Activated naive CD4-positive, alpha-beta T cell treated with anti-CD3 and anti-CD28 coated beads, Interleukin-2, amount 50 U/mL, for 24 hours (primary cell): ENCODE results near the gene PKDCC.
"Not testable (repeated sequence)": the region's sequence is repeated elsewhere in the genome, so short reads cannot be mapped to it uniquely, and the experiment has no call there.

ENCODE experiments used
- H3K27ac Mint-ChIP-seq: one replicate; pipeline ENCODE4 v1.8.0; 2021; ENCODE audit warnings: mild to moderate bottlenecking, mixed read lengths
- H3K27me3 Mint-ChIP-seq: one replicate; pipeline ENCODE4 v1.8.0; 2021; ENCODE audit warnings: mixed read lengths
- H3K36me3 Mint-ChIP-seq: one replicate; pipeline ENCODE4 v1.8.0; 2021; ENCODE audit warnings: mixed read lengths
- H3K4me1 Mint-ChIP-seq: one replicate; pipeline ENCODE4 v1.8.0; 2021; ENCODE audit warnings: mixed read lengths
- H3K4me3 Mint-ChIP-seq: one replicate; pipeline ENCODE4 v1.8.0; 2021; ENCODE audit warnings: mild to moderate bottlenecking, mixed read lengths
- H3K9me3 Mint-ChIP-seq: one replicate; pipeline ENCODE4 v1.8.0; 2021; ENCODE audit warnings: mixed read lengths

PKDCC gene

DNA sequence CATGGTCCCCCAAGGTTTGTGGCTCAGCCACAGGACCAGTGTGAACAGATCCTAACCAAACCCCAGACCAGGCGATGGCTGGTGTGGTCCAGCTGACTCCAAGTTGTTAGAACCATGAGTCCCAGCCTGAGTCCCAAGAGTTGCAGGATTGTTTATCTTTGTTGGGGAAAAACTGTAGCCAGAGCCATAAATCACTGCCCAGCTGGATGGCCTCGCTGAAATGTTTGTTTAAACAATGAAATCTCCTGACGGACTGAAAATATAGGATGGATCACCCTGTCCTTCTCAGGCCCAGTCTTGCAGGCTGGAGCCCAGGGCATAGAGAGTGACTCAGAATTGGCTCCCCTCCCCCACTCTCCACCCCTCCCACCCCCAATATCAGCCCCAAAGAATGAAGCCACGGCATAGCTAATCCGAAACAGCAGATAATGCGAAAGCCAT lies 36.4 kb downstream of the PKDCC start:
- no peaks in the 10 kb centered on the region for H3K9me3 Mint-ChIP-seq
- H3K36me3 Mint-ChIP-seq = no peaks in the 10 kb centered on the region
- no peaks in the 10 kb centered on the region for H3K27me3 Mint-ChIP-seq
- H3K4me1 Mint-ChIP-seq = peaks cover 9% of the 10 kb centered on the region
- H3K4me3 Mint-ChIP-seq = no peak overlapping the region
- no peak overlapping the region for H3K27ac Mint-ChIP-seq

DNA sequence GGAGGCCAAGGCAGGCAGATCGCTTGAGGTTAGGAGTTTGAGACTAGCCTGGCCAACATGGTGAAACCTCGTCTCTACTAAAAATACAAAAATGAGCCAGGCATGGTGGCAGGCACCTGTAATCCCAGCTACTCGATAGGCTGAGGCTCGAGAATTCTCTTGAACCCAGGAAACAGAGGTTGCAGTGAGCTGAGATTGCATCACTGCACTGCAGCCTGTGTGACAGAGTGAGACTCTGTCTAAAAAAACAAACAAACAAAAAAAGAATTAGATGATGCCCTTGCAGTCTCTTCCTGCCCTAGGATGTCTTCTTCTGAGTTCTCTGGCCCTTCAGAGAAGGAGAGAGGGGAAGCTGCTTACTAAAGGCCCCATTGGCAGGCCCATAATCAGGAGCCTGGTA lies 37.2 kb downstream of the PKDCC start:
- H3K4me1 Mint-ChIP-seq, H3K36me3 Mint-ChIP-seq, H3K27ac Mint-ChIP-seq, H3K27me3 Mint-ChIP-seq, H3K9me3 Mint-ChIP-seq, H3K4me3 Mint-ChIP-seq: not testable (repeated sequence)

DNA sequence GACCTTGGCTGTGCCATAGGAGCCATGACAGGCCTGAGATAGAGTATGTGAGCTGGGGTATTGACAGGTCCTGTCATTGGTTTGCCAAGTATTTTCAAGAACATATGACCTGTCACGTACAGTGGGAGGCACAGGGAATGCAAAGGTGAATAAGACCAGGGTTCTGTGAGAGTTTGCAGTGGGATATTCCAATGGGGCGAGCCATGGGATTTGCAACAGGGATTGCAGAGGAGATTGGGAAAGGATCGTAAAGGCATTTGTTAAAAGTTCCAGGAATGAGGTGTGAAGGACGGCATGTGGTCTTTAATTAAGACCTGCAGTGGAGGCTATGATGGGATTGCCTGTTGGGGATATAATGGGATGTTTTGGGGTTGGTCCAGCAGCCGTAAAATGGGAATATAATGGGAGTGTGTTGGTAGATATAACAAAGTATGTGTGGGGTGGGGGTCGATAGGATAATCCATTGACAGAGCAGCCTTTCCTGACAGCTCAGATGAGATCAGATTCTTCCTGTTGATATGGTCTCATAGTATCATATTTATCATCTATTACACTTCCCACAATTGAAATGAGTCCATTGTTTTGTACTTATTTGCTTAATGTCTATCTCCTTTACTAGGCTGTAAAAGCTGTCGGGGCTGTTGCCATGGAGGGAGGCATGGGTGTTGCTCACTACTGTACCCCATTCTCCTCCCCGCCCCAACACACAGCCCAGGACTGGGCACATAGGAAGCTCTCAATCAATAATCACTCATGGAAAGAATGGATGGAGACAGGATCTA lies 38.1 kb downstream of the PKDCC start:
- Mint-ChIP-seq H3K27ac (no peak overlapping the region), H3K9me3 (no peaks in the 10 kb centered on the region), H3K27me3 (no peaks in the 10 kb centered on the region), H3K4me1 (peaks cover 9% of the 10 kb centered on the region), H3K4me3 (no peak overlapping the region), H3K36me3 (no peaks in the 10 kb centered on the region)

DNA sequence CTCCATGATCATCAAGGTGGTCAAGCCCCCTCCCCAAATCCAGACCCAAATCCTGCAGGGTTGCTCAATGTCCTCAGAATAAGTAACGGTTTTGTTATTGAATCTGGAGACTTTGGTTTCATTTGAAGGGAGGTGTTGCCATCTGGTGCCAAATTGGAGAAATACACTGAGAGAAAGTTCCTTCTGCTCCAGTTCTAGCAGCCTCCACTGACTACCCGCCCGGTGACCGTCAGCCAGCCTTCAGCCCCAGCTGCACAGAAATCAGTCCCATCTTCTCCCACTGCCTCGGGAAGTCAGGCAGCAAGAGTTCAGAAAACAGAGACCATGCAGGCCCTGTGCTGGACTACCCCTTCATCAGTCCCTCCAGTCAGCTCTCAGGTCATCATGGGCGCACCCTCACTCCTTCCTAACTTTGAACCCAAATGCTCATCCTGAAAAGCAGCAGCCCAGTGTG lies 38.7 kb downstream of the PKDCC start:
- Mint-ChIP-seq H3K9me3 (no peaks in the 10 kb centered on the region), H3K27ac (no peak overlapping the region), H3K4me1 (peaks cover 9% of the 10 kb centered on the region), H3K27me3 (no peaks in the 10 kb centered on the region), H3K4me3 (no peak overlapping the region), H3K36me3 (no peaks in the 10 kb centered on the region)

DNA sequence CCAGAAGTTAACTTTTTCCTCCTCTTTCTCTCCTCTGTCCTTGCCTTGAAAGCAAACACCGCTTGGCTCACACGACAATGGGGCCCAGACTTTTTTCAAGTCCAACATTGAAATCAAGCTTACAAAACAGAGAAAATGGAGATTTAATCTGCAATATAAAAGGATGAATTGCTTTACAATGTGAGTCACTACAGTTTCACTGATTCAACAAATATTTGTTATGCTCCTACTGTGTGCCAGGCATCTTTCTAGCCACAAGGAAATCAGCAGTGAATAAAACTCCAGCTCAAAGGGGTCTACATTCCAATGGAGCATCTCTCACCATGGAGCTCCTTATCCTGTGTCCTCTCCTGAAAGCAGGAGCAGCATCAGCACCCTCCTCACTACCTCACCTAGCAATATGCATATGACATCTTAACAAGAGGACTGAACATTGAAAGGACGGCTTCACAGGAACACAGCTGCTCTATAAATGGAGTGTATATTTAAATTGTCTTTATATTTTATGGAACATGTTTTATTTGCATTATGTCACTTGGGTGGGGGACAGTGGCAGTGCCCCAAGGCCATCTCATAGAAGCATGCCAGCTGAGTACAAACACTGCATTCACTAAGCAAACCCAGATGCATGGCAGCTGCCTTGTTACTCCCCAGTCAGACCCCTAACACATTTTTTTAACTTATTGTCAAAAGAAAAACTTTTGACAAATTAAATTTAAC lies 39.5 kb downstream of the PKDCC start:
- H3K9me3 Mint-ChIP-seq = no peaks in the 10 kb centered on the region
- H3K4me3 Mint-ChIP-seq = no peak overlapping the region
- H3K36me3 Mint-ChIP-seq = no peaks in the 10 kb centered on the region
- H3K27ac Mint-ChIP-seq = no peak overlapping the region
- peaks cover 9% of the 10 kb centered on the region for H3K4me1 Mint-ChIP-seq
- H3K27me3 Mint-ChIP-seq = no peaks in the 10 kb centered on the region

DNA sequence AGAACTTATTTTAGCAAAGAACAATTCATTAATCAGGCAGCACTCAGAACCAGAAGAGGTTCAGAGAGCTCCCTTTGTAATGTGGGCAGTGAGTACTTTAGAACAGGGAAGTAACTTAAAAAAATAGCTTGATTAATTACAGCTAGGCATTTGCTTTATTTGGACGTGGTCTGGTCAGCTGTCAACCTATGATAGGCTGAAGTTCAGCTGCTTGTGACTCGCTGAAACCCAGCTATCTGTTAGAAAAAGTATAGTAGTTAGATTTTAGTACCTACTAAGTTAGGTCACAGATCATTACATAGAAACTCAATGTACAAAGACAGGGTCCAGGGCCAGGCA lies 40.0 kb downstream of the PKDCC start:
- Mint-ChIP-seq H3K4me1 (peaks cover 6% of the 10 kb centered on the region), H3K4me3 (no peak overlapping the region), H3K9me3 (no peaks in the 10 kb centered on the region), H3K36me3 (no peaks in the 10 kb centered on the region), H3K27me3 (no peaks in the 10 kb centered on the region), H3K27ac (no peak overlapping the region)

DNA sequence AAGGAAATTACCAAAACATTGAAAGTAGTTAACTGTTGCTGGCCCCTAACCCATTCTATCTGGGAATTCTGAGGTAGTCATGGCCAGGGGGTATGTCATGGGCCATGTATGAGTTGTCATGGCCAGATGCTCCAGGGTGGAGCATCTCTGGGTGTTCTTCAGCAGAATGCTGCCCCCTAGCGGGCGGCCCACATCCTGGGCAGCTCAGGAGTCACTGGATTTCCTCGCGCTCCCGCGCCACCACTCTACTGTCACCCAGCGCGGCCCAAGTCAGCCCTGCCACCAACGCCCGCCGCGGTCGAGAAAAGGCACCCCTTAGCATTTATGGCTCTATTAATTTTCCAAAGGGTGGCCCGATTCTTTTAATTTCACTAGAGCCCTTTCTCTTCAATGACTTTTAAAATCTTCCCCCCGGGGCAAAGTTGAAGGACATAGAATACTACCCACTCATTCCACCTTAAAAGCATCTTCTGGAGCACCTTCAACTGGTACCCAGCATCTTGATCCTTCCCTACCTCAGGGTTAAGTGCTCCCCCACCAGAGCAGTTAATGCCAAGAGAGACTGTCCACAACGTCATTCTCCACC lies 41.6 kb downstream of the PKDCC start:
- H3K27me3 Mint-ChIP-seq = no peaks in the 10 kb centered on the region
- no peak overlapping the region for H3K4me3 Mint-ChIP-seq
- peaks cover 5% of the 10 kb centered on the region for H3K4me1 Mint-ChIP-seq
- H3K27ac Mint-ChIP-seq = no peak overlapping the region
- H3K9me3 Mint-ChIP-seq = no peaks in the 10 kb centered on the region
- H3K36me3 Mint-ChIP-seq = no peaks in the 10 kb centered on the region

DNA sequence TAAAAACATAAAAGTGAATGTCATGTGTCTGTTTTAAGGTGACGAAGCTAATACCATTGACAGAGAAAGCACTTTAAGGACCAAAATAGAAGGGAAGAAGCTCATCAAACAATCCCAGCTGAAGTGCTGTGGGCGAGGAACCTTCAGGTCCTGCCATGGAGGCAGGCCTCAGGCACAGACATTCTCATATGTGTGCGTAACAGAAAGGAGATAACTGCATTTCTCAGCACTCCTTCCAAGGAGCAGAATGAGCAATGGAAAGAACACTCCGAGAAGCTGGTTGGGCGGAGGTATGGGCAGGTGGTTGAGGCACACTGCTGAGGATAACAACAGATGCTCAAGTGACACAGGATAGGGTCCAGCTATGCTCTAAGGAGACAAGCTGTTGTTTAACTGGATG lies 42.4 kb downstream of the PKDCC start:
- Mint-ChIP-seq H3K4me1 (peaks cover 5% of the 10 kb centered on the region), H3K36me3 (no peaks in the 10 kb centered on the region), H3K27me3 (no peaks in the 10 kb centered on the region), H3K9me3 (no peaks in the 10 kb centered on the region), H3K4me3 (no peak overlapping the region), H3K27ac (peak overlapping the region; percentile 12)

DNA sequence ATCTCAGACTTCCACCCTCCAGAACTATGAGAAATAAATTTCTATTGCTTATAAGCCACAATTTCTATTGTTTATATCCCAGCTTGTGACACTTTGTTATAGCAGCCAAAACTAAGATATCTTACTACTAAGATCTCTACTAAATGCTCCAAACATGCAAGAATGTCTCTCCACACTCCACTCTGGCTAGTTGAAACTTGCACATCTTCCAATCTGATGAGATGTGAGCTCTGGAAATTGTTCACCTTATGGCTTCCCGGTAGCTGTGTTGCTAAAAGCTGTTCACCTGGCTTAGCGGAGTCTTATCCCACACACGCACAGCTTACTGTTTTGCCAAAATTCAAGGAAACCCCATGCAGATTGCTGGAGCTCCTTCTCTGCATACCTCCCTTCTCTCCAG lies 43.9 kb downstream of the PKDCC start:
- Mint-ChIP-seq H3K4me1 (peaks cover 6% of the 10 kb centered on the region), H3K4me3 (no peak overlapping the region), H3K36me3 (no peaks in the 10 kb centered on the region), H3K27ac (peak overlapping the region; percentile 72), H3K27me3 (no peaks in the 10 kb centered on the region), H3K9me3 (no peaks in the 10 kb centered on the region)

DNA sequence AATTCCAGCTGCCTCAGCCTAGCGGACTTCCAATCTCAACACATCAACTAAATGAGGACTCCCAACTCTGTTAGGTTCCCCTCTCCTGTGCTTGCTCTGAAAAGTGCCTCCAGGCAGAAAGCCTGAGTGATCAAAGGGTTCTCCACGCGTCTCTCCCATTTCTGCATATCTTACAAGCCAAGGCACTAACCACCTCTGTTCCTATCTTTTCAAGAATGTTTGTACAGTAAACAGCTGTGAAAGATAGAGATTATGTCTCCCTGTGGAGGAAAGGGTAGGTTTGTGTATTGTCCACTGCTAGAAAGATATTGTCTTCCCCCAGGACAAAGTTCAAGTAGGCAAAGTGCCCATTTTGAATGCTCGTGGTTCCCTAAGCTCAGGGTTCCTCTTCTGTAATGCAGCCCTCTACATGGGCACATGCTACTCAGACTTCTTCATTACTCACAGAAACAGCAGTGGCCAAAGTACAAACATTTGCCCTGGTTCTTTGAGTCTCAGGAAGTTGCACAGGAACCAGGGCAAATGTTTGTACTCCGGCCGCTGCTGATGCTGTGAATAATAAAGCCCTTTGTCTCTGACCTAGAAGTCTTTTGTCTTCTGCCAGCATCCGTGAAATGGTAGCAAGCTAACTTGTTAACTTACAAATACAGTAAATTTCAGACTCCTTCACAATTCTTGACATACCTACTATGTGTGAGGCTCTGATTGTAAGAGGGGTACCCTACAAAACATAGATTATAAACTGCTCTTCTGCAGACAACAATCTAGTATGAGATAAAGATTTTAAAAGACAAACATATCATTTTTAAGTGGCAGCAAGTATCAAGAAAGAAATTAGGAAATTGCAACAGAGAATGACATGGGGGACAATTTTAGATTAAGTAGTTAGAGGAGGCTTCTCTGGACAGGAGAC lies 44.5 kb downstream of the PKDCC start:
- H3K4me1 Mint-ChIP-seq = peaks cover 11% of the 10 kb centered on the region
- H3K9me3 Mint-ChIP-seq = no peaks in the 10 kb centered on the region
- H3K27me3 Mint-ChIP-seq = no peaks in the 10 kb centered on the region
- no peaks in the 10 kb centered on the region for H3K36me3 Mint-ChIP-seq
- H3K4me3 Mint-ChIP-seq = no peak overlapping the region
- H3K27ac Mint-ChIP-seq = peak overlapping the region; percentile 72

DNA sequence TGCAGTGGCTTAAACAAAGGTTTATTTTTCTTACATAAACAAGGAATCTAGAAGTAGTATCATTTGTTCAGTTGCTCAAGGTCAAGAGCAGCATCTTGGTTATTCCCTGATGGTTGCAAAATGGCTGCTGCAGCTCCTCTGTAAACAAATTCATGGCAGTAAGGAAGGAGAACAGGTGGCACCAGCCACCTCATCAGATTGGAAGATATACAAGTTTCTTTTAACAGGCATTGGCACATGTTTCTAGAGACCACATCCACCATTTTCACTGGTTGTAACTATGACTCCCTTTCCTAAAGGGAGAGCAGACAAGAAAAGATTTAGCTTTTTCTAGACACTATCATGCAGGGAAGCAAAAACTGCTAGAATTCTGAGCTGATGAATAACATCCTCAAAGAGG lies 46.3 kb downstream of the PKDCC start:
- Mint-ChIP-seq H3K27me3 (no peaks in the 10 kb centered on the region), H3K27ac (no peak overlapping the region), H3K36me3 (no peaks in the 10 kb centered on the region), H3K9me3 (no peaks in the 10 kb centered on the region), H3K4me1 (peaks cover 29% of the 10 kb centered on the region), H3K4me3 (no peak overlapping the region)

DNA sequence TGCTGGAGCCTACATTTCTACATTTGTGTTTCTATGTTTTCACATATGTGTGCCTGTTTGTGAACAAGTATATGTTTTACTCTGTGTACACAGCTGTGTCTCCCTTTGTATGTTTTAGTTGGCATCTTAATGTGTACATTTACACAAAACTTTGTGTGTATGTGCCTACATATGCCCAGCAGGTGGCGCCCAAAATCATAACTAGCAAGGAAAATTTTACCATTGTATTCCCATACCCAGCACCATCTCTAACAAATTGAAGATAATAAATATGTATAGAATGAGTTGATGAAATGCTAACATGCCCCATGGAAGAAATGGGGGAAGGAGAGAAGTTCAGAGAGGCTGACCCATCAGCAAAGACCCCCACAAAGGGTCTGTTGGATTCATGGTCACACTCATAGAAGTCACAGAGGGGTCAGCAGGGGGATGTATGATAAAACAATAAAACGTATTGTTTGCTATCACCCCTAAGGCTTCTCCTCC lies 48.1 kb downstream of the PKDCC start:
- H3K27me3 Mint-ChIP-seq = no peaks in the 10 kb centered on the region
- H3K4me1 Mint-ChIP-seq = peaks cover 46% of the 10 kb centered on the region
- no peak overlapping the region for H3K4me3 Mint-ChIP-seq
- H3K27ac Mint-ChIP-seq = no peak overlapping the region
- H3K9me3 Mint-ChIP-seq = peaks cover 6% of the 10 kb centered on the region
- H3K36me3 Mint-ChIP-seq = peaks cover 4% of the 10 kb centered on the region

DNA sequence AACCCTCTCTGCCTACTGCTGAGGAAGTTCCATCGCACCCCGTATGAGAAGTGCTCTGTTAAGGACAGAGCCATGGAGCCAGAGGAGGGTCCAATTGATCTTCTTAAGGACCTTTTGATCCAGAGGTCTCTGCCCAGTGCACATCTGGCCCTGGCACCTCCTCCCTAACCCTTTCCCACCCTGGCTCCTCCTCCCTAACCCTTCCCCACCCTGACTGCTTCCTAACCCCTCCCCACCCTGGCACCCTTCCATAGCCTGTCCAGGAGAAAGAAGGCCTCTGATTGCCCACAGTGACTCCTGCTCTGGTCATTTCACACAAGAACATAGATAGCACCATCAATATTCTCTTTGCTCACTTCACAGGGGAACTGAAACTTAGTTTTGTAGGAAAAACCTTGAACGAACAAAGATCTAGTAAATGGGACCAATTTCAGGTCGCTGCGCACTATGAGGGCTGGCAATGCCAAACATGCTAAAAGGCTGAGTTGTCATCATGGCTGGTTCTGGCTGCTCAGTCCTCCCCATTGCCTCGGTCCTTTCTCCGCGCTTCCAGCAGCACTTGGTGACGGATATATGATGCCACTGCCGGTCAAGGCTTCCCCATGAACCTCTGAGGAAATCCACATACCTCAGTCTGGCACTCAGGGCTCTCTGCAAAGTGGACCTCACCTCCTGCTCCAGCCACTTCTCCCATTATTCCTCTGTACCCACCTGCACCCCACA lies 49.2 kb downstream of the PKDCC start:
- peak overlapping the region; percentile 32 for H3K27ac Mint-ChIP-seq
- peaks cover 6% of the 10 kb centered on the region for H3K9me3 Mint-ChIP-seq
- H3K4me3 Mint-ChIP-seq = no peak overlapping the region
- peaks cover 52% of the 10 kb centered on the region for H3K4me1 Mint-ChIP-seq
- H3K27me3 Mint-ChIP-seq = no peaks in the 10 kb centered on the region
- H3K36me3 Mint-ChIP-seq = peaks cover 4% of the 10 kb centered on the region

DNA sequence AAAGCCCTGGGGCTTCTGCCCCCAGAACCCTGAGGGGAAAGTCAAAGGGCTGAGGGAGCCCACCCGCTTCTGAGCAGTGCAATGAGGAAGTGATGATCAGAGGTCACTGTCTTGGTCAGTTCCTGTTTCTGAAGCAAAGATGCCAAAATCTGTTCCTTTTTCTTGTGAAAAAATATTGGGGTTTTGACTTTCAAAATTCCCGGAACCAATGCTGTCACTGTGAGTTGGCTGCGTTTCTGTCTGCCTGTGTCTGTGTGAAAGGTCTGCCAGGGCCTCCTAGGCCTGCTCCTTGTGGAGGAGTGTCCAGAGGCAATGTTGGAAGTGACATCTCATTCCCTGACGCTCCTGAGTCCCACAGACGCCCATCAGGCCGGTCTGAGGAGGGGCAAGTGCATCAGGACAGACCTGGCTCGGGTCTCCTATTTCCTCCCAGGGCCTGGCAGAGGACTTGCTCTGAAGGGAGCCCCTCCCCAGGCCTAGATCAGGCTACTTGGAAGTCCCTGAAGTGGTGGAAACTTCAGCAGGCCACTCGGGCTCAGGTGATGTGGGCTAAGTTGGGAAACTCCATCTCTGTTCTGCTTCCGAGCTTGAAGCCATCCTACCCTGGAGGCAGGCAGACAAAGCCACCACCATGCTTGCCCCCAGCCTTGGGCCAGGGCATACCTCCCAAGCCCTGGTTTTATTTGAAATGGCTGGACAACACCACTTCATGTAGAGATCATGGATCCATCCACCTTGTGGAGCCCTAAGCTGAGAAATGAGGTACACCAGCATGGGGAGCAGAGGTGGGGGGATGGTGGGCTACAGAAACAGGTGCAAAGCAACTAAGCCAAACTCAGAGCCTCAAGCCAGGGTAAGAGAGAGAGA lies 51.0 kb downstream of the PKDCC start:
- H3K36me3 Mint-ChIP-seq = peaks cover 4% of the 10 kb centered on the region
- peak overlapping the region; percentile 43 for H3K27ac Mint-ChIP-seq
- no peak overlapping the region for H3K4me3 Mint-ChIP-seq
- H3K4me1 Mint-ChIP-seq = peaks cover 57% of the 10 kb centered on the region
- H3K9me3 Mint-ChIP-seq = peaks cover 6% of the 10 kb centered on the region
- no peaks in the 10 kb centered on the region for H3K27me3 Mint-ChIP-seq
